DOHH2 (cell line): ENCODE results near the gene PRKAR2B.
"Not testable (repeated sequence)": the region's sequence is repeated elsewhere in the genome, so short reads cannot be mapped to it uniquely, and the experiment has no call there.

ENCODE experiments used
- H3F3A ChIP-seq: fragments of 200-600 bp; sonication (generic), shearing (Covaris generic); 2 replicates; pipeline ENCODE4 v1.6.0; 2016; ENCODE audit warnings: antibody characterized with exemption, mild to moderate bottlenecking; ENCODE audit not compliant: control insufficient read depth, insufficient read depth
- H3K27ac ChIP-seq: fragments of 200-600 bp; sonication (generic); 2 replicates; pipeline ENCODE4 v1.5.1; 2014; ENCODE audit warnings: low read depth, mild to moderate bottlenecking, low read length, moderate library complexity
- H3K27me3 ChIP-seq: fragments of 200-600 bp; sonication (generic); 2 replicates; pipeline ENCODE4 v1.6.1; 2014; ENCODE audit warnings: mild to moderate bottlenecking, low read length, mixed read lengths; ENCODE audit not compliant: control insufficient read depth
- H3K36me3 ChIP-seq: fragments of 200-600 bp; sonication (generic); 2 replicates; pipeline ENCODE4 v1.6.1; 2014; ENCODE audit warnings: mild to moderate bottlenecking, low read length, moderate library complexity, mixed read lengths; ENCODE audit not compliant: control insufficient read depth
- H3K4me1 ChIP-seq: fragments of 200-600 bp; sonication (generic); 2 replicates; pipeline ENCODE4 v1.6.1; 2014; ENCODE audit warnings: mild to moderate bottlenecking, low read length, mixed read lengths; ENCODE audit not compliant: control insufficient read depth
- H3K4me2 ChIP-seq: fragments of 200-600 bp; sonication (generic); 2 replicates; pipeline ENCODE4 v1.6.0; 2014; ENCODE audit warnings: mild to moderate bottlenecking, low read length, moderate library complexity
- H3K4me3 ChIP-seq: fragments of 200-600 bp; sonication (generic); 2 replicates; pipeline ENCODE4 v1.5.1; 2014; ENCODE audit warnings: mild to moderate bottlenecking, low read length, mixed read lengths
- H3K79me2 ChIP-seq: fragments of 200-600 bp; sonication (generic); 2 replicates; pipeline ENCODE4 v1.6.1; 2014; ENCODE audit warnings: mild to moderate bottlenecking, low read length, mixed read lengths; ENCODE audit not compliant: control insufficient read depth
- H3K9me2 ChIP-seq: fragments of 200-600 bp; sonication (generic); replicated peaks from 2 replicates; pipeline ENCODE4 v1.6.1; 2014; ENCODE audit warnings: mild to moderate bottlenecking, low read length, mixed read lengths; ENCODE audit not compliant: control insufficient read depth
- H3K9me3 ChIP-seq: fragments of 200-600 bp; sonication (generic); 2 replicates; pipeline ENCODE4 v1.6.1; 2014; ENCODE audit warnings: antibody characterized with exemption, low read length, mixed read lengths; ENCODE audit not compliant: control insufficient read depth, insufficient read depth
- H4K20me1 ChIP-seq: fragments of 200-600 bp; sonication (generic); 2 replicates; pipeline ENCODE4 v1.6.0; 2014; ENCODE audit warnings: low read depth, mild to moderate bottlenecking, antibody characterized with exemption, low read length, moderate library complexity; ENCODE audit not compliant: control insufficient read depth, insufficient read depth
- CTCF ChIP-seq: fragments of 200-600 bp; sonication (generic); IDR thresholded peaks from one replicate; pipeline ENCODE4 v1.5.1; 2014; ENCODE audit warnings: antibody characterized with exemption, mild to moderate bottlenecking, low read depth, low read length; ENCODE audit not compliant: poor library complexity, severe bottlenecking
- EZH2phosphoT487 ChIP-seq: fragments of 200-600 bp; sonication (generic); IDR thresholded peaks from 2 replicates; pipeline ENCODE4 v1.6.1; 2017; ENCODE audit warnings: borderline replicate concordance, mild to moderate bottlenecking, antibody characterized with exemption, low read length, moderate library complexity, mixed read lengths

Gene PRKAR2B

GRCh38 chr7:107037717-107038603 lies 6.5 kb upstream of the PRKAR2B start:
- Histone ChIP-seq H3K27me3 (no peaks in the 10 kb centered on the region), H3K4me1 (peaks cover 11% of the 10 kb centered on the region), H3K4me2 (no peak overlapping the region), H3K4me3 (no peak overlapping the region), H3F3A (0 out of 2 replicates have a peak, but pooled peaks cover 7% of the 10 kb centered on the region), H3K9me3 (peaks cover 4% of the 10 kb centered on the region; the same call in 1 of the 2 replicates), H4K20me1 (no peaks in the 10 kb centered on the region), H3K79me2 (no peaks in the 10 kb centered on the region), H3K27ac (no peak overlapping the region), H3K9me2 (no peaks in the 10 kb centered on the region), H3K36me3 (no peaks in the 10 kb centered on the region)
- TF ChIP-seq CTCF (no peak), EZH2phosphoT487 (no peak)

- no peaks in the 10 kb centered on the region for H3K36me3 ChIP-seq
- no peaks in the 10 kb centered on the region for H3K79me2 ChIP-seq
- TF ChIP-seq EZH2phosphoT487 = no peak
- TF ChIP-seq CTCF = no peak
- H3K4me3 ChIP-seq = no peak overlapping the region
- H3F3A ChIP-seq = peaks cover 14% of the 10 kb centered on the region
- no peaks in the 10 kb centered on the region for H3K9me2 ChIP-seq
- no peak overlapping the region for H3K27ac ChIP-seq
- no peaks in the 10 kb centered on the region for H4K20me1 ChIP-seq
- no peaks in the 10 kb centered on the region for H3K27me3 ChIP-seq
- H3K9me3 ChIP-seq = peaks cover 4% of the 10 kb centered on the region; the same call in 1 of the 2 replicates
- no peak overlapping the region for H3K4me2 ChIP-seq
- peaks cover 21% of the 10 kb centered on the region for H3K4me1 ChIP-seq
These were observed 5.2 kb upstream of the PRKAR2B start for GRCh38 chr7:107039199-107039900.

- H3K4me1 ChIP-seq = peaks cover 25% of the 10 kb centered on the region
- peaks cover 7% of the 10 kb centered on the region; the same call in 1 of the 2 replicates for H4K20me1 ChIP-seq
- H3K27me3 ChIP-seq = no peaks in the 10 kb centered on the region
- no peak overlapping the region for H3K4me3 ChIP-seq
- no peaks in the 10 kb centered on the region for H3K9me2 ChIP-seq
- no peak overlapping the region for H3K4me2 ChIP-seq
- peaks cover 14% of the 10 kb centered on the region for H3F3A ChIP-seq
- H3K36me3 ChIP-seq = peaks cover 13% of the 10 kb centered on the region
- TF ChIP-seq EZH2phosphoT487 = no peak
- TF ChIP-seq CTCF = no peak
- H3K9me3 ChIP-seq = peaks cover 4% of the 10 kb centered on the region; the same call in 1 of the 2 replicates
- H3K79me2 ChIP-seq = peaks cover 14% of the 10 kb centered on the region
- H3K27ac ChIP-seq = no peak overlapping the region
These were observed 3.4 kb upstream of the PRKAR2B start for GRCh38 chr7:107041097-107041496.

- H3K27ac ChIP-seq, H3K27me3 ChIP-seq, H3K9me2 ChIP-seq, H3K9me3 ChIP-seq, H3K4me2 ChIP-seq, H3K4me3 ChIP-seq: not testable (repeated sequence)
- Histone ChIP-seq H3K36me3 (peaks cover 17% of the 10 kb centered on the region), H3K4me1 (peaks cover 30% of the 10 kb centered on the region), H3F3A (peaks cover 14% of the 10 kb centered on the region), H3K79me2 (peaks cover 21% of the 10 kb centered on the region), H4K20me1 (peaks cover 11% of the 10 kb centered on the region; the same call in 1 of the 2 replicates)
These were observed 2.7 kb upstream of the PRKAR2B start for GRCh38 chr7:107041764-107042163.

- Histone ChIP-seq H3K36me3 (peaks cover 20% of the 10 kb centered on the region), H3K79me2 (peaks cover 27% of the 10 kb centered on the region), H3F3A (peaks cover 14% of the 10 kb centered on the region), H4K20me1 (peaks cover 11% of the 10 kb centered on the region; the same call in 1 of the 2 replicates), H3K4me1 (peaks cover 37% of the 10 kb centered on the region)
- not testable (repeated sequence) for H3K4me3 ChIP-seq, H3K9me2 ChIP-seq, H3K9me3 ChIP-seq, H3K27me3 ChIP-seq, H3K27ac ChIP-seq, H3K4me2 ChIP-seq
These were observed 2.1 kb upstream of the PRKAR2B start for GRCh38 chr7:107042326-107042910.
